ENCODE data around the gene C12orf54. TPM values are rescaled to one million over a fixed set of nuclear protein-coding genes. Genes with fewer than 3 reads are reported as not detected.
"Not testable (repeated sequence)": the region's sequence is repeated elsewhere in the genome, so short reads cannot be mapped to it uniquely, and the experiment has no call there.

C12orf54 gene
- total and polyA plus RNA-seq, 5 donors from 2014 or later: not detected

- DNase-seq (no peak), ATAC-seq (ENCODE audit: low read depth in 2 of 2) (no peak)
- Histone ChIP-seq H3K27me3 (ENCODE audit: control insufficient read depth, insufficient read depth, low read length) (peaks cover 3% of the 10 kb centered on the region), H3K36me3 (ENCODE audit: control insufficient read depth, insufficient read depth, low read length) (no peaks in the 10 kb centered on the region), H3K9me3 (ENCODE audit: control insufficient read depth in 2 of 2, low read length in 2 of 2) (peaks cover 0 to 1% of the 10 kb centered on the region in 2 experiments), H3K4me3 (ENCODE audit: low read depth, low read length) (no peak overlapping the region), H3K27ac (ENCODE audit: insufficient read depth, low read length, poor library complexity, severe bottlenecking) (no peak overlapping the region), H3K4me1 (ENCODE audit: control insufficient read depth, insufficient read depth, low read length, poor library complexity, severe bottlenecking) (no peaks in the 10 kb centered on the region)
- Mint-ChIP-seq H3K9me3 (peaks cover 0 to 10% (median 3%) of the 10 kb centered on the region in 7 donors), H3K36me3 (peaks cover 5% of the 10 kb centered on the region), H3K4me1 (no peaks in the 10 kb centered on the region), H3K4me3 (no peak overlapping the region), H3K27ac (no peak overlapping the region), H3K27me3 (peaks cover 12% of the 10 kb centered on the region)
These were observed 30.9 kb upstream of the C12orf54 start for GRCh38 chr12:48451372-48451771.

- not testable (repeated sequence) for H3K4me3 ChIP-seq (ENCODE audit: low read depth, low read length); DNase-seq; H3K4me3 Mint-ChIP-seq; H3K4me1 ChIP-seq (ENCODE audit: control insufficient read depth, insufficient read depth, low read length, poor library complexity, severe bottlenecking); H3K36me3 ChIP-seq (ENCODE audit: control insufficient read depth, insufficient read depth, low read length); H3K9me3 ChIP-seq (ENCODE audit: control insufficient read depth in 2 of 2, low read length in 2 of 2); H3K36me3 Mint-ChIP-seq; ATAC-seq (ENCODE audit: low read depth in 2 of 2); H3K27ac ChIP-seq (ENCODE audit: insufficient read depth, low read length, poor library complexity, severe bottlenecking); H3K27me3 ChIP-seq (ENCODE audit: control insufficient read depth, insufficient read depth, low read length); H3K27ac Mint-ChIP-seq; H3K4me1 Mint-ChIP-seq
- peaks cover 24% of the 10 kb centered on the region for H3K27me3 Mint-ChIP-seq
- peaks cover 0 to 10% (median 3%) of the 10 kb centered on the region in 7 donors for H3K9me3 Mint-ChIP-seq
These were observed 29.3 kb upstream of the C12orf54 start for GRCh38 chr12:48452961-48453360.

- peaks cover 37% of the 10 kb centered on the region for H3K27me3 Mint-ChIP-seq
- peaks cover 0 to 1% of the 10 kb centered on the region in 2 experiments for H3K9me3 ChIP-seq (ENCODE audit: control insufficient read depth in 2 of 2, low read length in 2 of 2)
- no peak overlapping the region for H3K4me3 ChIP-seq (ENCODE audit: low read depth, low read length)
- no peaks in the 10 kb centered on the region for H3K4me1 Mint-ChIP-seq
- no peak for ATAC-seq (ENCODE audit: low read depth in 2 of 2)
- peak in 2 of 3 donors; percentile 33 to 47 for DNase-seq
- peaks cover 8% of the 10 kb centered on the region for H3K27me3 ChIP-seq (ENCODE audit: control insufficient read depth, insufficient read depth, low read length)
- H3K36me3 ChIP-seq (ENCODE audit: control insufficient read depth, insufficient read depth, low read length): no peaks in the 10 kb centered on the region
- H3K9me3 Mint-ChIP-seq: peaks cover 0 to 5% (median 1%) of the 10 kb centered on the region in 7 donors
- H3K4me1 ChIP-seq (ENCODE audit: control insufficient read depth, insufficient read depth, low read length, poor library complexity, severe bottlenecking): no peaks in the 10 kb centered on the region
- no peak overlapping the region for H3K27ac Mint-ChIP-seq
- H3K27ac ChIP-seq (ENCODE audit: insufficient read depth, low read length, poor library complexity, severe bottlenecking): no peak overlapping the region
- peaks cover 5% of the 10 kb centered on the region for H3K36me3 Mint-ChIP-seq
- H3K4me3 Mint-ChIP-seq: no peak overlapping the region
These were observed 27.6 kb upstream of the C12orf54 start for GRCh38 chr12:48454667-48455066.

- Mint-ChIP-seq H3K27me3 (peaks cover 35% of the 10 kb centered on the region), H3K36me3 (peaks cover 2% of the 10 kb centered on the region), H3K27ac (no peak overlapping the region), H3K4me1 (no peaks in the 10 kb centered on the region), H3K9me3 (peaks cover 0 to 2% (median 1%) of the 10 kb centered on the region in 7 donors), H3K4me3 (no peak overlapping the region)
- Histone ChIP-seq H3K9me3 (ENCODE audit: control insufficient read depth in 2 of 2, low read length in 2 of 2) (peaks cover 0 to 1% of the 10 kb centered on the region in 2 experiments), H3K27me3 (ENCODE audit: control insufficient read depth, insufficient read depth, low read length) (peaks cover 11% of the 10 kb centered on the region), H3K27ac (ENCODE audit: insufficient read depth, low read length, poor library complexity, severe bottlenecking) (no peak overlapping the region), H3K36me3 (ENCODE audit: control insufficient read depth, insufficient read depth, low read length) (no peaks in the 10 kb centered on the region), H3K4me3 (ENCODE audit: low read depth, low read length) (no peak overlapping the region), H3K4me1 (ENCODE audit: control insufficient read depth, insufficient read depth, low read length, poor library complexity, severe bottlenecking) (no peaks in the 10 kb centered on the region)
- ATAC-seq (ENCODE audit: low read depth in 2 of 2) (no peak), DNase-seq (no peak)
These were observed 27.2 kb upstream of the C12orf54 start for GRCh38 chr12:48455116-48455515.

- Histone ChIP-seq H3K4me3 (ENCODE audit: low read depth, low read length) (no peak overlapping the region), H3K36me3 (ENCODE audit: control insufficient read depth, insufficient read depth, low read length) (no peaks in the 10 kb centered on the region), H3K27ac (ENCODE audit: insufficient read depth, low read length, poor library complexity, severe bottlenecking) (no peak overlapping the region), H3K27me3 (ENCODE audit: control insufficient read depth, insufficient read depth, low read length) (peaks cover 14% of the 10 kb centered on the region), H3K4me1 (ENCODE audit: control insufficient read depth, insufficient read depth, low read length, poor library complexity, severe bottlenecking) (no peaks in the 10 kb centered on the region), H3K9me3 (ENCODE audit: control insufficient read depth in 2 of 2, low read length in 2 of 2) (no peaks in the 10 kb centered on the region)
- no peak for ATAC-seq (ENCODE audit: low read depth in 2 of 2)
- H3K4me1 Mint-ChIP-seq: no peaks in the 10 kb centered on the region
- peaks cover 39% of the 10 kb centered on the region for H3K27me3 Mint-ChIP-seq
- H3K4me3 Mint-ChIP-seq: no peak overlapping the region
- no peak for DNase-seq
- no peak overlapping the region for H3K27ac Mint-ChIP-seq
- peaks cover 0 to 1% (median 0%) of the 10 kb centered on the region in 7 donors for H3K9me3 Mint-ChIP-seq
- no peaks in the 10 kb centered on the region for H3K36me3 Mint-ChIP-seq
These were observed 23.0 kb upstream of the C12orf54 start for GRCh38 chr12:48459259-48459658.

- not testable (repeated sequence) for H3K4me3 Mint-ChIP-seq; H3K36me3 Mint-ChIP-seq; H3K4me3 ChIP-seq (ENCODE audit: low read depth, low read length); ATAC-seq (ENCODE audit: low read depth in 2 of 2); H3K4me1 Mint-ChIP-seq; H3K27me3 Mint-ChIP-seq; H3K27me3 ChIP-seq (ENCODE audit: control insufficient read depth, insufficient read depth, low read length); H3K27ac ChIP-seq (ENCODE audit: insufficient read depth, low read length, poor library complexity, severe bottlenecking); DNase-seq; H3K9me3 ChIP-seq (ENCODE audit: control insufficient read depth in 2 of 2, low read length in 2 of 2); H3K27ac Mint-ChIP-seq; H3K4me1 ChIP-seq (ENCODE audit: control insufficient read depth, insufficient read depth, low read length, poor library complexity, severe bottlenecking); H3K36me3 ChIP-seq (ENCODE audit: control insufficient read depth, insufficient read depth, low read length)
- peaks cover 0 to 48% (median 16%) of the 10 kb centered on the region in 7 donors for H3K9me3 Mint-ChIP-seq
These were observed 13.3 kb upstream of the C12orf54 start for GRCh38 chr12:48469027-48469426.

- Histone ChIP-seq H3K27ac (ENCODE audit: insufficient read depth, low read length, poor library complexity, severe bottlenecking) (no peak within 1 kb of the TSS), H3K27me3 (ENCODE audit: control insufficient read depth, insufficient read depth, low read length) (no peaks in the 10 kb centered on the region), H3K36me3 (ENCODE audit: control insufficient read depth, insufficient read depth, low read length) (no peaks in the 10 kb centered on the region), H3K4me3 (ENCODE audit: low read depth, low read length) (no peak within 1 kb of the TSS), H3K9me3 (ENCODE audit: control insufficient read depth in 2 of 2, low read length in 2 of 2) (peaks cover 7 to 10% of the 10 kb centered on the region in 2 experiments), H3K4me1 (ENCODE audit: control insufficient read depth, insufficient read depth, low read length, poor library complexity, severe bottlenecking) (no peaks in the 10 kb centered on the region)
- Mint-ChIP-seq H3K4me1 (no peaks in the 10 kb centered on the region), H3K27ac (peak within 1 kb of the TSS in 1 of 3 donors; percentile 44), H3K36me3 (no peaks in the 10 kb centered on the region), H3K27me3 (no peaks in the 10 kb centered on the region), H3K9me3 (peaks cover 0 to 42% (median 16%) of the 10 kb centered on the region in 7 donors), H3K4me3 (no peak within 1 kb of the TSS)
- ATAC-seq (ENCODE audit: low read depth in 2 of 2) (no peak), DNase-seq (no peak)
These were observed 10.0 kb upstream of the C12orf54 start, which contains the start of gene ANP32D for GRCh38 chr12:48472259-48472658. TSS of gene ANP32D (plus strand) at chr12:48472559. CDS start at chr12:48472665, 106 bp downstream.

GRCh38 chr12:48473061-48473460 is 9.2 kb upstream of the C12orf54 start:
- Mint-ChIP-seq H3K27ac (no peak overlapping the region), H3K9me3 (peaks cover 0 to 42% (median 13%) of the 10 kb centered on the region in 7 donors), H3K4me3 (no peak overlapping the region)

More at GRCh38 chr12:48473061-48473460, 9.2 kb upstream of the C12orf54 start:
- Histone ChIP-seq H3K36me3 (ENCODE audit: control insufficient read depth, insufficient read depth, low read length) (no peaks in the 10 kb centered on the region), H3K27ac (ENCODE audit: insufficient read depth, low read length, poor library complexity, severe bottlenecking) (no peak overlapping the region), H3K27me3 (ENCODE audit: control insufficient read depth, insufficient read depth, low read length) (no peaks in the 10 kb centered on the region), H3K9me3 (ENCODE audit: control insufficient read depth in 2 of 2, low read length in 2 of 2) (peaks cover 7 to 10% of the 10 kb centered on the region in 2 experiments), H3K4me3 (ENCODE audit: low read depth, low read length) (no peak overlapping the region), H3K4me1 (ENCODE audit: control insufficient read depth, insufficient read depth, low read length, poor library complexity, severe bottlenecking) (no peaks in the 10 kb centered on the region)
- DNase-seq (no peak), ATAC-seq (ENCODE audit: low read depth in 2 of 2) (no peak)
- Mint-ChIP-seq H3K4me1 (no peaks in the 10 kb centered on the region), H3K36me3 (no peaks in the 10 kb centered on the region), H3K27me3 (no peaks in the 10 kb centered on the region)
